KMS-11 (cell line): ENCODE measurements around the gene TCF21.

Experiments
- H2AFZ ChIP-seq: fragments of 200-600 bp; sonication (generic); 2 replicates; pipeline ENCODE4 v1.6.1; 2016; ENCODE audit warnings: antibody characterized with exemption, mixed run types, low read depth
- H3K27ac ChIP-seq: fragments of 200-600 bp; sonication (generic); 2 replicates; pipeline ENCODE4 v1.6.1; 2016; ENCODE audit warnings: mild to moderate bottlenecking, mixed run types
- H3K27me3 ChIP-seq: fragments of 200-600 bp; sonication (generic); 2 replicates; pipeline ENCODE4 v1.6.1; 2017; ENCODE audit warnings: mild to moderate bottlenecking, low read depth, mixed run types, moderate library complexity; ENCODE audit not compliant: insufficient read depth
- H3K36me3 ChIP-seq: fragments of 200-600 bp; sonication (generic); 2 replicates; pipeline ENCODE4 v1.6.1; 2017; ENCODE audit warnings: mild to moderate bottlenecking, mixed run types; ENCODE audit not compliant: insufficient read depth
- H3K4me1 ChIP-seq: fragments of 200-600 bp; sonication (generic); 2 replicates; pipeline ENCODE4 v1.6.1; 2016; ENCODE audit warnings: mild to moderate bottlenecking, low read depth, mixed run types; ENCODE audit not compliant: poor library complexity, severe bottlenecking
- H3K4me2 ChIP-seq: fragments of 200-600 bp; sonication (generic); 2 replicates; pipeline ENCODE4 v1.7.0; 2016; ENCODE audit warnings: mild to moderate bottlenecking, mixed run types
- H3K4me3 ChIP-seq: fragments of 200-600 bp; sonication (generic); IDR thresholded peaks from 2 replicates; pipeline ENCODE4 v1.6.1; 2017; ENCODE audit warnings: low read depth, low read length, mixed read lengths; ENCODE audit not compliant: insufficient read depth
- H3K79me2 ChIP-seq: fragments of 200-600 bp; sonication (generic); 2 replicates; pipeline ENCODE4 v1.6.1; 2016; ENCODE audit warnings: low read depth, mixed run types; ENCODE audit not compliant: insufficient read depth
- H3K9ac ChIP-seq: fragments of 200-600 bp; sonication (generic); 2 replicates; pipeline ENCODE4 v1.6.1; 2016; ENCODE audit warnings: mild to moderate bottlenecking, mixed run types
- H4K20me1 ChIP-seq: fragments of 200-600 bp; sonication (generic); 2 replicates; pipeline ENCODE4 v1.6.1; 2016; ENCODE audit warnings: mild to moderate bottlenecking, mixed run types; ENCODE audit not compliant: insufficient read depth
- CTCF ChIP-seq: fragments of 200-600 bp; sonication (generic); conservative IDR thresholded peaks from 2 replicates; pipeline ENCODE4 v1.6.1; 2017; ENCODE audit warnings: low read depth, mild to moderate bottlenecking, antibody characterized with exemption, low read length, moderate library complexity, mixed read lengths

Gene TCF21

GRCh38 chr6:133937909-133938308 is 49.0 kb downstream of the TCF21 start:
- H3K9ac ChIP-seq, result no peak overlapping the region
- no peak overlapping the region for H3K4me2 ChIP-seq
- no peak overlapping the region for H2AFZ ChIP-seq
- H3K79me2 ChIP-seq, result no peaks in the 10 kb centered on the region
- H3K4me1 ChIP-seq, result no peaks in the 10 kb centered on the region
- no peaks in the 10 kb centered on the region for H4K20me1 ChIP-seq
- H3K4me3 ChIP-seq, result no peak overlapping the region
- H3K27ac ChIP-seq, result no peak overlapping the region
- H3K27me3 ChIP-seq, result no peaks in the 10 kb centered on the region
- TF ChIP-seq CTCF, result no peak
- no peaks in the 10 kb centered on the region; the same call in 1 of the 2 replicates for H3K36me3 ChIP-seq

- Histone ChIP-seq H3K79me2 (no peaks in the 10 kb centered on the region), H3K27ac (no peak overlapping the region), H2AFZ (no peak overlapping the region), H3K27me3 (no peaks in the 10 kb centered on the region), H4K20me1 (no peaks in the 10 kb centered on the region), H3K4me3 (no peak overlapping the region), H3K9ac (no peak overlapping the region), H3K4me1 (no peaks in the 10 kb centered on the region), H3K36me3 (no peaks in the 10 kb centered on the region), H3K4me2 (no peak overlapping the region)
- no peak for TF ChIP-seq CTCF
Observed at GRCh38 chr6:133938533-133938932, 49.6 kb downstream of the TCF21 start.

GRCh38 chr6:133939778-133940667 is 51.1 kb downstream of the TCF21 start:
- H2AFZ ChIP-seq, result no peak overlapping the region

More at GRCh38 chr6:133939778-133940667, 51.1 kb downstream of the TCF21 start:
- no peak overlapping the region for H3K27ac ChIP-seq
- no peaks in the 10 kb centered on the region for H3K79me2 ChIP-seq
- no peaks in the 10 kb centered on the region for H3K36me3 ChIP-seq
- TF ChIP-seq CTCF, result no peak
- no peak overlapping the region for H3K4me3 ChIP-seq
- H3K27me3 ChIP-seq, result no peaks in the 10 kb centered on the region
- no peak overlapping the region for H3K4me2 ChIP-seq
- H4K20me1 ChIP-seq, result no peaks in the 10 kb centered on the region
- H3K4me1 ChIP-seq, result no peaks in the 10 kb centered on the region
- H3K9ac ChIP-seq, result no peak overlapping the region
